Coronary artery (tissue), 2 donors: ENCODE results near the gene ZC3HAV1.

Experiments used
- DNase-seq: peaks from one replicate; pipeline ENCODE4 v3.0.0-alpha.2; 2017; ENCODE audit warnings: low spot score
- H3K27ac ChIP-seq, 2 donors: fragments of 200-600 bp; sonication (generic); one replicate each; pipeline ENCODE4 v1.5.1; 2016 to 2019
- H3K4me3 ChIP-seq: fragments of 200-600 bp; sonication (generic); 2 replicates; pipeline ENCODE4 v1.5.1; 2016; ENCODE audit warnings: mild to moderate bottlenecking, moderate library complexity
- CTCF ChIP-seq: fragments of 200-600 bp; sonication (generic); IDR thresholded peaks from one replicate; pipeline ENCODE4 v1.5.1; 2019; ENCODE audit warnings: antibody characterized with exemption

ZC3HAV1 gene

GRCh38 chr7:139022286-139022685 is 87.2 kb downstream of the ZC3HAV1 start:
- TF ChIP-seq CTCF: no peak
- no peak overlapping the region for H3K4me3 ChIP-seq
- DNase-seq: no peak
- H3K27ac ChIP-seq: no peak overlapping the region

GRCh38 chr7:139018910-139019309 is 90.6 kb downstream of the ZC3HAV1 start:
- H3K4me3 ChIP-seq: no peak overlapping the region
- H3K27ac ChIP-seq: no peak overlapping the region
- TF ChIP-seq CTCF: no peak
- DNase-seq: no peak

GRCh38 chr7:139016931-139017511 is 92.5 kb downstream of the ZC3HAV1 start:
- peak; percentile 46 for TF ChIP-seq CTCF
- DNase-seq: no peak
- no peak overlapping the region for H3K27ac ChIP-seq
- H3K4me3 ChIP-seq: no peak overlapping the region

- no peak for TF ChIP-seq CTCF
- Histone ChIP-seq H3K27ac (no peak overlapping the region), H3K4me3 (no peak overlapping the region)
- no peak for DNase-seq
Observed at GRCh38 chr7:139011373-139011772, 98.1 kb downstream of the ZC3HAV1 start.

- no peak for DNase-seq
- H3K27ac ChIP-seq: no peak overlapping the region
- no peak for TF ChIP-seq CTCF
- no peak overlapping the region for H3K4me3 ChIP-seq
Observed at GRCh38 chr7:139004321-139005090, 105.0 kb downstream of the ZC3HAV1 start.

GRCh38 chr7:138999414-138999813 is 110.1 kb downstream of the ZC3HAV1 start:
- TF ChIP-seq CTCF: no peak
- H3K27ac ChIP-seq: no peak overlapping the region
- H3K4me3 ChIP-seq: no peak overlapping the region
- no peak for DNase-seq
